ENCODE measurements around the gene P2RY2.

Gene P2RY2

DNA sequence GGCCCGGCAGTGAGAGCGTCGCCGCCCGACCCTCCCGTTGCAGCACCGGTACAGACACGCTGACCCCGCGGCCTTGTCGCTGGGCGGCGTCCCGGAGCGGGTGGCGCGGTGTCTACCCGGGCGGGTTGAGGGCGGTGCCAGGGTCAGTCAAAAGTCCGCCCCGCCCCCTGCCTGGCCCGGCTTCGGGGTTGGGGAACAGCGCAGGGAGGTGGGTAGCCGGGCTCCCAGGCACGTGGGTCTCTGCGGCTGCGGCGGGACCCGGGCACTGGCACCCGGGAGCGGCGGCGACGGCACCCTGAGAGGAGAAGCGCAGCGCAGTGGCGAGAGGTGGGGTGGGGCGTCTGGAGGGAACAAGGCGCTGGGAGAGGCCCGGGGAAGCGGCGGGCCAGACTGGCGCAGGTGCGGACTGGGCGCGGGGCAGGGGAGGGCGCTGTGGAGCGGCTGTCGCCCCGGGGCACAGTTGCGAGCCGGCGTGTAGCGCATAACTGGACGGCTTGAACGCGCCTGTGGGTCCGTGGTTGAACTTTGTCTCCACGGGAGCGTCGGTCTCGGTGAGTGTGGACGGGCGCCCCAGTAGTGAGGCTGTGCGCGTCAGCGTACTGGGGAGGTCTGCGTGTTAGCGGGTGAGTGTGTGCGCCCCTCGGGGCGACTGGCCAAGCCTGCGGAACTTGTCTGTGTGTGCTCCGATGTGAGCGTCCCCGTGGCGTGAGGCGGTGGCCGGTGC lies at the start of gene P2RY2:
Gene P2RY2 (plus strand): TSS at position 176 of the 724 bp plus-strand sequence. CDS start 15,879 bp downstream, outside the sequence.
- Histone ChIP-seq H3K27me3 (ENCODE audit: control insufficient read depth, insufficient read depth, low read length) (peaks cover 52% of the 10 kb centered on the region), H3K4me1 (ENCODE audit: control insufficient read depth, insufficient read depth, low read length) (peaks cover 10% of the 10 kb centered on the region), H3K9ac (ENCODE audit: low read length) (no peak within 1 kb of the TSS), H3K4me3 (ENCODE audit: low read depth, low read length) (peak within 1 kb of the TSS; percentile 84), H3K9me3 (ENCODE audit: control insufficient read depth, insufficient read depth, low read depth, low read length) (no peaks in the 10 kb centered on the region), H3K27ac (ENCODE audit: low read depth, low read length) (no peak within 1 kb of the TSS), H3K36me3 (ENCODE audit: control insufficient read depth, insufficient read depth, low read length) (no peaks in the 10 kb centered on the region)

DNA sequence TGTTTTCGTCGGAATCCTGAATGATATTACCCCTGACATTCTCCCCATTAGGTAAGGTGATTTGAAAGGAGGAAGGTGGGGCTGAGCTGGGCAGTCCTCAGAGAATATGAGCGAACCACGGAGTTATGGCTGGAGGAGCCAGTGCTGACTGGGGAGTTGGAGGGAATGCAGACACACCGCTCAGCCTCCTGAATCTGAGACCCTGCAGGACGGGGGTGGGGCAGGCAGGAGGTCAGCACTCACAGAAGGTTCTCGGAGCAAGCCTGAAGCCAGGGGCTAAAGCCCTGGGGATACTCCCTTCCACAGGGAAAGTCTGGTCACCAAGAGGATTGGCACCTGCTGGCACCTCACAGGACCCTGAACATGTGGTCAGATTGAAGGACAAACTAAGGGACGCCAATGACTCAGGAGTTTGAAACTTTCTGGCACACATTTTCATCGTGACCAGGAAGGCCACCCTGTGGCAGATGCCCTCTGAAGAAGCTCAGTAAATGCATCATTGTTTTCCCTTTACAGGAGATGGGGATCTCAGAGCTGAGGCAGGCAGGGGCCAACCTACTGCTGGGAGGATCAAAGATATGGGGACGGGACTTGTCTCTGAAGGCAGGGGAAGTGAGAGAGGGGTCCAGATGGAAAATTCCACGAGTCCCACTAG lies 49.0 kb upstream of the P2RY2 start:
- Histone ChIP-seq H3K27ac (ENCODE audit: low read depth, low read length) (no peak overlapping the region), H3K4me1 (ENCODE audit: control insufficient read depth, insufficient read depth, low read length) (peaks cover 24% of the 10 kb centered on the region), H3K9ac (ENCODE audit: low read length) (no peak overlapping the region), H3K9me3 (ENCODE audit: control insufficient read depth, insufficient read depth, low read depth, low read length) (no peaks in the 10 kb centered on the region), H3K36me3 (ENCODE audit: control insufficient read depth, insufficient read depth, low read length) (no peaks in the 10 kb centered on the region), H3K4me3 (ENCODE audit: low read depth, low read length) (no peak overlapping the region), H3K27me3 (ENCODE audit: control insufficient read depth, insufficient read depth, low read length) (no peaks in the 10 kb centered on the region)

DNA sequence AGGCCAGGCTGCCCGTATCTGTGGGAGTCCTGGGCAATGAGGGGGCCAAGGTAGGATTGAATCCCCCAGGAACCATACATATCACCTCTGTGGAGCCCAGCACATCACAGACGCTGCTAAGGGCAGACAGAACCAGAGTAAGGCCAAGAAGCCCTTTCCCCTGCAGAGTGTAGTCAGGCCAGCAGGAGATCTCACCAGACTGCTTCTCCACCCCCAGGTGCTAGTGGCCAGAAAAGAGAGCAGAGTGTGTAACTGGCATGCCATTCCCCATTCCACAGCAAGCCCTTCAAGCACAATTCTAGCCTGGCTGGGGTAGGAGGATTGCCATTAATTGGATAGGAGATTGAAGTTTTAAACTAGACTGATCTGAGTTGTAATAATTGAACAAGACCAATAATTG lies 47.9 kb upstream of the P2RY2 start:
- Histone ChIP-seq H3K9ac (ENCODE audit: low read length) (no peak overlapping the region), H3K4me1 (ENCODE audit: control insufficient read depth, insufficient read depth, low read length) (peaks cover 22% of the 10 kb centered on the region), H3K4me3 (ENCODE audit: low read depth, low read length) (no peak overlapping the region), H3K36me3 (ENCODE audit: control insufficient read depth, insufficient read depth, low read length) (no peaks in the 10 kb centered on the region), H3K9me3 (ENCODE audit: control insufficient read depth, insufficient read depth, low read depth, low read length) (no peaks in the 10 kb centered on the region), H3K27ac (ENCODE audit: low read depth, low read length) (no peak overlapping the region), H3K27me3 (ENCODE audit: control insufficient read depth, insufficient read depth, low read length) (no peaks in the 10 kb centered on the region)

DNA sequence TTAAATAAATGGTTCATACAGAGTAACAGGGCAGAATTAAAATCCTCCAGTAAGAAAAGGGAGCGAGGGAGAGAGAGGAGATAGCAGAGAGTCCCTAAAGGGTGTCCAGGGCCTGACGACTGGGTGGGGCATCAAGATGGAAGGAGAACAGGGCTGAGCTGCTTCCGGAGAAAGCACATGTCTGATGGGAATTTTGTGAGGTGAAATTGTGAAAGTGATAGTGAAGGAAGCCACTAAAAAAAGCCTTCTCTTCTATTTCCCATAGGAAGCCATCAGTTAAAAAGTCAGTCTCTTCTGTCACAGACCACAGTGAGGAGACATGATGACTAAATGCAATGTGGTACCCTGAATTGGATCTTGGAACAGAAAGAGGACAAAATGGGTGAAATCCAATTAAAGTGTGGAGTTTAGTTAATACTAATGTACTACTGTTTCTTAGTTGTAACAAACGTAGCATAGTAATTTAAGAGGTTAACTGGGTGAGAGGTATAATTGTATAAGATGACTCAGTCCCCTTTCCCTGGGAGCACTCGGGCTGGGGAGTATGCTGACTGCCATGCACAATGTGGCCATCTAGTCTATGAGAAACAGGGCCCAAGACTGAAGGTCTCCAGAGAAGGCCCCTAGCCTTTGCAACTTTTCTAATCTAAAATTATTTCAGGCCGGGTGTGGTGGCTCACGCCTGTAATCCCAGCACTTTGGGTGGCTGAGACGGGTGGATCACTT lies 46.5 kb upstream of the P2RY2 start:
- Histone ChIP-seq H3K27me3 (ENCODE audit: control insufficient read depth, insufficient read depth, low read length) (no peaks in the 10 kb centered on the region), H3K9me3 (ENCODE audit: control insufficient read depth, insufficient read depth, low read depth, low read length) (no peaks in the 10 kb centered on the region), H3K9ac (ENCODE audit: low read length) (no peak overlapping the region), H3K27ac (ENCODE audit: low read depth, low read length) (no peak overlapping the region), H3K4me1 (ENCODE audit: control insufficient read depth, insufficient read depth, low read length) (peaks cover 21% of the 10 kb centered on the region), H3K4me3 (ENCODE audit: low read depth, low read length) (no peak overlapping the region), H3K36me3 (ENCODE audit: control insufficient read depth, insufficient read depth, low read length) (no peaks in the 10 kb centered on the region)

DNA sequence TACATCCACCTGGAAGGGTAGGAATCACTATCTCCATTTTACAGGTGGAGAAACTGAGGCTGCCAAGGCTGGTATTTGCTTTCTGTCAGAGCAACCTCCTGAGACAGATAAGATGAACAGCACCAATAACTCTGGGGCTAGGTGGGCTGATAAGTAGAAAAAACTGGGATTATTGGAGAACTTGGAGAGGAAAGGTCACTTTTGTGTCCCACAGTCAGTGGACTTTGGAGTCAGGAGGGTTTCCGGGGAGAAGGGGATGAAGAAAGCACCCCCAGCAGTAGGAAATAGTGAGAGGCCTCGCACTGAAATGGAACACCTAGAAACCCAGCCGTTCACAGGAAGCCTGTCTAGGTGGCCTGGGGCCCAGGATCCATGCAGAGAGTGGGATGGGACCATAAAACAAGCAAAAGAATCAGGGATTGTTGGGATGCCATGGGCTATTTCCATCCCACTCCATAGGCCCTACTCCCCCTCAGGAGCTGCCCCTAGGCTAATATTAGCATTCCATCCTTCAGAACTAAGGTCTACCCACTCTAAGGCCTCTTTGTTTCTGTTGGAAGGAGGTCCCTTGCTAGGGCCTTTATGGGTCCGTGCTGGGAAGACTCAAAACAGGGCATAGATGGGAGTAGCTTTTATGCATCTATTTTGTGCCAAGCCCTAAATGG lies 45.0 kb upstream of the P2RY2 start:
- H3K27me3 ChIP-seq (ENCODE audit: control insufficient read depth, insufficient read depth, low read length) = no peaks in the 10 kb centered on the region
- H3K36me3 ChIP-seq (ENCODE audit: control insufficient read depth, insufficient read depth, low read length) = no peaks in the 10 kb centered on the region
- H3K4me1 ChIP-seq (ENCODE audit: control insufficient read depth, insufficient read depth, low read length) = peaks cover 24% of the 10 kb centered on the region
- no peak overlapping the region for H3K27ac ChIP-seq (ENCODE audit: low read depth, low read length)
- no peak overlapping the region for H3K9ac ChIP-seq (ENCODE audit: low read length)
- H3K9me3 ChIP-seq (ENCODE audit: control insufficient read depth, insufficient read depth, low read depth, low read length) = no peaks in the 10 kb centered on the region
- no peak overlapping the region for H3K4me3 ChIP-seq (ENCODE audit: low read depth, low read length)

DNA sequence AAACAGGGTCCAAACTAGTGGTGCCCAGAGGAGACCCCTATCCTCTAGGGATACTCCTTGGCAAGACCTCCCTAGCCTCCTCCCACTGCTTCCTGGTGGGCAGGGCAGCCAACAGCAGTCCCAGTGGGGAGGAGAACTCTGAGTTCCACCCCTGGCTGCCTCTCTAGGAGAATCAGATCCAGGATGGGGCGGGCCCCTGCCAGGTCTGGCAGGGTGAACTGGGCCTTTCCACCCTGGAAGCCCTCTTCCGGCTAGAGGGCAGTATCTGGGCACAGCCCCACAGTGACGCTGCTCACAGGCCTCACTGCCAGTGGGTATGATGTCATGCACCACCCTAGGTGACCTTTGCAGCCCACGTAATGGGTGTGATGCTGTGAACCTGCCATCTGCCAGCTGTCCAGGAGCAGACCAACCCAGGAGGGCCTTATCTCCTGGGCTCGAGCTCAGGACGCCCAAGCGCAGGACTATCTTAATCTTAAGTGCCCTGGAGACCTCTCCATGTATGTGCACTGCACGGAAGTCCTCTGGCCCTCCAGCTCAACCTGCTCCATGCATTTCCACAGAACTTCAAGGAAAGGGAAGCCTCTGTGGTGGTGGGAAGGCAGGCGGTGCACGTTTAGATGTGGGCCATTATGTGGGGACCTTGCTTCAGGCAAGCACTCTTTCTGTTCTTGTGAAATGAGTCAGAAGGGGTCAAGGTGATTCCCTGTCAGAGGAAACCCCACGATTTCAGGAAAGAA lies 44.2 kb upstream of the P2RY2 start:
- Histone ChIP-seq H3K4me1 (ENCODE audit: control insufficient read depth, insufficient read depth, low read length) (peaks cover 20% of the 10 kb centered on the region), H3K27ac (ENCODE audit: low read depth, low read length) (no peak overlapping the region)

DNA sequence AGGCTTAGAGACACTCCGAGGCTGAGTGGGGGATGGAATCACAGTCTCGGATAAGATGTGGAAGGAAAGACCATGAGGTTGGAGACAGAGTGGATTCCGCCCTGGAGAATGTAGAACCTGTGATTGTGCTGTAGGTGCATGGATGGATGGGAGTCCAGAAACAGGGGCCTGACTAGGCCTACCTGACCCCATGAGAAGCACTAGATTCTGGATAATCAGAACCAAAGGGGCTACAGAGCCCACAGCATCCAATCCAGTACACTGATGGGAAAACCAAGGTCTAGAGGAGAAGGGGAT lies 43.6 kb upstream of the P2RY2 start:
- Histone ChIP-seq H3K27me3 (ENCODE audit: control insufficient read depth, insufficient read depth, low read length) (no peaks in the 10 kb centered on the region), H3K4me1 (ENCODE audit: control insufficient read depth, insufficient read depth, low read length) (peaks cover 15% of the 10 kb centered on the region; the same call in 1 of the 2 replicates), H3K36me3 (ENCODE audit: control insufficient read depth, insufficient read depth, low read length) (no peaks in the 10 kb centered on the region), H3K9ac (ENCODE audit: low read length) (no peak overlapping the region), H3K4me3 (ENCODE audit: low read depth, low read length) (no peak overlapping the region), H3K27ac (ENCODE audit: low read depth, low read length) (no peak overlapping the region), H3K9me3 (ENCODE audit: control insufficient read depth, insufficient read depth, low read depth, low read length) (no peaks in the 10 kb centered on the region)

More for the DNA sequence above, 44.2 kb upstream of the P2RY2 start:
- Histone ChIP-seq H3K9me3 (ENCODE audit: control insufficient read depth, insufficient read depth, low read depth, low read length) (no peaks in the 10 kb centered on the region), H3K4me3 (ENCODE audit: low read depth, low read length) (no peak overlapping the region), H3K9ac (ENCODE audit: low read length) (no peak overlapping the region), H3K36me3 (ENCODE audit: control insufficient read depth, insufficient read depth, low read length) (no peaks in the 10 kb centered on the region), H3K27me3 (ENCODE audit: control insufficient read depth, insufficient read depth, low read length) (no peaks in the 10 kb centered on the region)

DNA sequence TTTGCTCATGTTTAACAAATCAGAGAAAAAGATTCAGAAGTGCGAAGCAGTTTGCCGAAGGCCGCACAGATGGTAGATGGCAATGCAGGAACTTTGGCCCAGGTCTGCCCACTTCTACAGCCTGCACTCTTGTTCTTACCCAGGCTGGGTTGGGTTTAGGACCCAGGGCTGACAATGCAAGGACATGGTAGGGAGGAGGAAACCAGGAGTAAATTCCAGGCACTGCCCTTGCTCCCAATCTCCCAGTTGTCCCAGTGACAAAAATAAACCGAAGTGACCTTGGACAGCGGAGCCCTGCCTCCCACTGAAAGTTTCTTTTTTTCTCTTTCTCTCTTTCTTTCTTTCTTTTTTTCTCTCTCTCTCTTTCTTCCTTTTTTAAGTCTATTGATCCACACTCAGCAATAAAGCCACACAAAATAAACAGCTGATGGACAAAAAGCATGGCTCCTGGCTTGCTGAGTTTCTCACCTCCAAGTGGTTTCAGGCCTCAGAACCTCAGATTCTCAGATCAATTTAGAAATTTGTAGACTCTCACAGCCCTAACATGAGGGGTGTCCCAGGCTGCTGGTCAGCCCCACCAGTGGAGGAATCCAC lies 42.4 kb upstream of the P2RY2 start:
- Histone ChIP-seq H3K9me3 (ENCODE audit: control insufficient read depth, insufficient read depth, low read depth, low read length) (no peaks in the 10 kb centered on the region), H3K27ac (ENCODE audit: low read depth, low read length) (no peak overlapping the region), H3K4me3 (ENCODE audit: low read depth, low read length) (no peak overlapping the region), H3K4me1 (ENCODE audit: control insufficient read depth, insufficient read depth, low read length) (peaks cover 7% of the 10 kb centered on the region; the same call in 1 of the 2 replicates), H3K36me3 (ENCODE audit: control insufficient read depth, insufficient read depth, low read length) (no peaks in the 10 kb centered on the region), H3K9ac (ENCODE audit: low read length) (no peak overlapping the region), H3K27me3 (ENCODE audit: control insufficient read depth, insufficient read depth, low read length) (no peaks in the 10 kb centered on the region)

DNA sequence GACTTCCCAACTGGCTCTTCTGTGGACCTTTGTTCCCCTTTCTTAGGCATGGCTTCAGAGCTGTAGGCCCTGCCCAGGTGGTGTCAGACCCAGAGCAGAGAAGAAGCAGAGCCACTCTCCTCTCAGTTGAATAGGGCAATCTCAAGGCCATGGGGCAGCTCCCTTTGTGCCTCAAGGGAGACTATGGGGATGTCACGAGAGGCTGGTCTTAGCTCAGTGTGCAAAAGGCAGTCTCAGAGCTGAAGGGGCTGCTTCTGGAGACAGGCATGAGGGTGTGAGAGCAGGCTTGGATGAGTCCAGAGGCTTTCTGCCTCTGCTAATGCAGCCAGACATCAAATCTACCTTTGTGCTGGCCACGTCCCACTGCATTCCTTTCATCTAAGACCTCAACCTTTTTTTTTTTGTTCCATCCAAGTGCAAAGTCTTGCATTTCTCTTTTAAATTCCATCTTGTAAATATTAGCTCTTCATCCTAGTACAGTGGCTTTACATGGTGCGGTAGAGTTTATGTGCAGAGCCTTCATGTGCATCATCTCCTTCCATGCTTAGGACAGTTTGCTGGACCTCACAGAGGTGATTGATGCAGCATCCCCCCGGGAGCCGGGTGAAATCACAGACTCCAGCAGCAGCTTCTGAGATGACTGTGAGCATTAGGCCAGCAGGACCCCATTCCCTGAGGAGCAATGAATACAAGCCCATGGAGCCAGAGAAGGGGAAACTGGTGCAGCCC lies 41.8 kb upstream of the P2RY2 start:
- no peak overlapping the region for H3K4me3 ChIP-seq (ENCODE audit: low read depth, low read length)
- no peaks in the 10 kb centered on the region for H3K27me3 ChIP-seq (ENCODE audit: control insufficient read depth, insufficient read depth, low read length)
- H3K36me3 ChIP-seq (ENCODE audit: control insufficient read depth, insufficient read depth, low read length) = no peaks in the 10 kb centered on the region
- peaks cover 7% of the 10 kb centered on the region; the same call in 1 of the 2 replicates for H3K4me1 ChIP-seq (ENCODE audit: control insufficient read depth, insufficient read depth, low read length)
- no peak overlapping the region for H3K9ac ChIP-seq (ENCODE audit: low read length)
- H3K9me3 ChIP-seq (ENCODE audit: control insufficient read depth, insufficient read depth, low read depth, low read length) = no peaks in the 10 kb centered on the region
- no peak overlapping the region for H3K27ac ChIP-seq (ENCODE audit: low read depth, low read length)

DNA sequence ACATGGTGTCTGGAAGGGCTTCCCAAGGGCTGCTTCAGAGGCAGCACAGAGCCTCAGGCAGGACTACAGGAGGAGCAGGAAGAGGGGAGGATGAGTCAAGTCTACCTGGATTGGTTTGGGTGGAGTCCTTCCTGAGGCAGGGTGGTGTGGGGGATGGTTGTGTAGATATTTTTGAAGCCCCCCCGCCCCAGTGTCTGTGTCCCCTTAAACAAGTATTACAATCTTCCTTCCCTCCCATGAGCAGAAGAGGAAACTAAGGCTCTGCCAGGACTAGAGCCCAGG lies 41.3 kb upstream of the P2RY2 start:
- Histone ChIP-seq H3K27me3 (ENCODE audit: control insufficient read depth, insufficient read depth, low read length) (no peaks in the 10 kb centered on the region), H3K4me1 (ENCODE audit: control insufficient read depth, insufficient read depth, low read length) (peaks cover 7% of the 10 kb centered on the region; the same call in 1 of the 2 replicates), H3K9me3 (ENCODE audit: control insufficient read depth, insufficient read depth, low read depth, low read length) (no peaks in the 10 kb centered on the region), H3K36me3 (ENCODE audit: control insufficient read depth, insufficient read depth, low read length) (no peaks in the 10 kb centered on the region), H3K27ac (ENCODE audit: low read depth, low read length) (no peak overlapping the region), H3K4me3 (ENCODE audit: low read depth, low read length) (no peak overlapping the region), H3K9ac (ENCODE audit: low read length) (no peak overlapping the region)
